GM19025 (cell line): Measurements from ENCODE around the gene ZNF536.
"Not testable (repeated sequence)": the region's sequence is repeated elsewhere in the genome, so short reads cannot be mapped to it uniquely, and the experiment has no call there.

Experiments
- ATAC-seq: cut with Tn5 transposase; IDR thresholded peaks from one replicate; pipeline ENCODE4 v1.9.1; 2021; ENCODE audit warnings: mild to moderate bottlenecking, low read depth, moderate library complexity; ENCODE audit not compliant: unreplicated experiment

The ZNF536 gene

GRCh38 chr19:30386551-30387143 lies 14.5 kb downstream of the ZNF536 start:
- no peak for ATAC-seq

GRCh38 chr19:30387311-30388115 lies 15.3 kb downstream of the ZNF536 start:
- no peak for ATAC-seq

- no peak for ATAC-seq
Observed at GRCh38 chr19:30388327-30388726, 16.1 kb downstream of the ZNF536 start.

GRCh38 chr19:30388819-30389218 lies 16.6 kb downstream of the ZNF536 start:
- no peak for ATAC-seq

GRCh38 chr19:30390356-30390988 lies 18.3 kb downstream of the ZNF536 start:
- no peak for ATAC-seq

GRCh38 chr19:30391052-30391451 lies 18.9 kb downstream of the ZNF536 start:
- ATAC-seq = no peak

- no peak for ATAC-seq
Observed at GRCh38 chr19:30391554-30392551, 19.7 kb downstream of the ZNF536 start.

- ATAC-seq = no peak
Observed at GRCh38 chr19:30393046-30393445, 20.9 kb downstream of the ZNF536 start.

GRCh38 chr19:30393729-30394480 lies 21.7 kb downstream of the ZNF536 start:
- no peak for ATAC-seq

- ATAC-seq = no peak
Observed at GRCh38 chr19:30394481-30395151, 22.4 kb downstream of the ZNF536 start.

GRCh38 chr19:30395283-30395682 lies 23.1 kb downstream of the ZNF536 start:
- no peak for ATAC-seq

GRCh38 chr19:30398539-30398938 lies 26.4 kb downstream of the ZNF536 start:
- ATAC-seq = not testable (repeated sequence)

GRCh38 chr19:30401956-30402355 lies 29.8 kb downstream of the ZNF536 start:
- no peak for ATAC-seq

- ATAC-seq = no peak
Observed at GRCh38 chr19:30402436-30403202, 30.4 kb downstream of the ZNF536 start.

GRCh38 chr19:30403203-30403985 lies 31.2 kb downstream of the ZNF536 start:
- ATAC-seq = no peak

GRCh38 chr19:30406220-30407067 lies 34.3 kb downstream of the ZNF536 start:
- ATAC-seq = no peak
